ENCODE results near the gene C6orf47.

Gene C6orf47

DNA sequence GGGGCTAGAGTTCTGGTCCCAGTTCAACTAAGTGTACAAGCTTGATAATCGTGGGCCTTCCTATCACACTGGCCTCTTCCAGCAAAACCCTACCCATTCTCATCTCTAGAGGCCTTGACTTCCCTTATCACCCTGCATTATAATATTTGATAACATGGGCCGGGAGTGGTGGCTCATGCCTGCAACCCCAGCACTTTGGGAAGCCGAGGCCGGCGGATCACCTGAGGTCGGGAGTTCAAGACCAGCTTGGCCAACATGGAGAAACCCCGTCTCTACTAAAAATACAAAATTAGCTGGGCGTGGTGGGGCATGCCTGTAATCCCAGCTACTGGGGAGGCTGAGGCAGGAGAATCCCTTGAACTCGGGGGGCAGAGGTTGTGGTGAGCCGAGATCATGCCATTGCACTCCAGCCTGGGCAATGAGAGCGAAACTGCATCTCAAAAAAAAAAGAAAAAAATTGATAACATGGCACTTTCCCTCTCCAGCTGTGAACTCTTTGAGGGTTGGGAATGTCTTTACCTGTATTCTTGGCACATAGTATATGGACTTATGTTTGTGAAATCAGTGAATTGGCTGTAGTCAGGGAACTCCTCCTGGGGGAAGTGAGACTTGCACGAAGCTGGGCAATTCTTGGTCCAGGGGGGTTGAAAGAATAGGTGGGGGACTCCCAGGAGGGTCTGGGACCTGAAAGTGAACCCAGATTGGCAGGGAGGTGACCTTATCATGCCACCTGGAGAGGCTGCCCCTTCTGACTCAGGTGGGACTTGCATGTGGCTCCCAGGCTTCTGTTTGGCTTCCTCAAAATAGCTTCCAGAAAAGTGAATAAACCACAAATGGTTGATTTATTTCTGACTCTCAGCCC, 915 bp upstream of the C6orf47 start:
- no peak for DNase-seq (ENCODE audit: low read depth in 2 of 2)

DNA sequence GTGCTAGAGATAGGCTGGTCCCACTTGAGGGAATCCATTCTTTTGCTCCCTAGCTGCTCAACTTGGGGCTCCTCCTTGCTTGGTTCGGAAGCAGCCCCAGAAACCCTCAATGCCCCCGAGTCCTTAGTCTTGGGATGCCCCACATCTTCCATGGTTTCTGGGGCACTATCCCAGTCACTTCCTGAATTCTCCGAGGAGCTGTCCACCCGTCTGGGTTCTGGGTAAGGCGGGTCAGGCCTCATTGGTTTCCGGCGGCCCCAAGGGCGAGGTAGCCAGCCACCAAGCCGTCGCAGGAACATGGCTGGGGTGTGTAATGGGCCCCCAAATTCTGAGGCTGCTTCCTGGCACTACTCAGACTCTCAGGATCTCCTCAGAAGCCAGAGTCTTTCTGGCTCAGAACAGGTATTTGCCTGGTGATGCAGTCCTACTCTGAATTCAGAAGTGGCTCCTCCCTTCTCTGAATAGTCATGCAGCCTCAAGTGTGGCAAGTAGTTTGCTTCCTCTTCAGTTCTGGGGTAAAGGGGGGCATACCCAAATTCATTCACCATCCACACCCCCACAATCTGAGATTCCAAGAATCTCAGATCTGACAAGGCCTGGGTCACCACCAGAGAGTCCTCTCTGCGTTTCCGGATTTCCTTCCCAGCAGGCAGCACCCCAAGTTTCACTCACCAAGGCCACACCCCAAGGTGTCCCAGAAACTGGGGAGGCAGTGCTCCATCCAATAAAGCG, 763 bp downstream of the C6orf47 start:
- DNase-seq (ENCODE audit: low read depth in 2 of 2): no peak

DNA sequence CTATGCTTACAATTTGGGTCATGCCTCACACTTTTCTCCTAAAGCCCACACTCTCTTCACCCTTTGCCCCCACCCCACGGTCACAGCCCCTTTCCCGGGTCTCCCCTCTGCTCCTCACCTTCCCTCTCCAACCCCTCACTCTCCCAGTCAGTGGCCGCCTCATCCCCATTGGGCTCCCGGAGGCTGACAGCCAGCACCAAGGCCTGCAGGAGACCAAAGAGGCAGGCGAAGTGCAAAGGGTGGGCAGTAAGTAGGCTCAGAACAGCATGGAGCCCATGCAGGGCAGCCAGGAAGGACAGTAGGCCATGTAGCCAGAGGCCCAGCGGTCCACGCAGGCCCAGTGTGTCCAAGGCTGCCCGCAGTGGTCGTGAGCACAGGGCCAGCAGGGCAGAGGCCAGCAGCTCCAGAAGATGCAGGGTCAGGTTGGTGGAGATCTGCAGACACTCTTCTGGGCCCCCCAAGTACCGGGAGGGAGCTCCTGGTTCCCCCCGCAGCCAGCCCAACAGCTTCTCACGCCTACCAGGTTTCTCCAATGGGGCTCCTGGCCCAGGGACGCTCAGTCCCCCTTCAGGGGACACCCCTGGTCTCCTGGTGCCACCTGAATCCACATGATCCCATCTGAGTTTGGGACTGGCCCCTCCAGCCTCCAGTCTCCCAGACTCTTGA, 1.5 kb downstream of the C6orf47 start:
- DNase-seq (ENCODE audit: low read depth in 2 of 2): no peak

DNA sequence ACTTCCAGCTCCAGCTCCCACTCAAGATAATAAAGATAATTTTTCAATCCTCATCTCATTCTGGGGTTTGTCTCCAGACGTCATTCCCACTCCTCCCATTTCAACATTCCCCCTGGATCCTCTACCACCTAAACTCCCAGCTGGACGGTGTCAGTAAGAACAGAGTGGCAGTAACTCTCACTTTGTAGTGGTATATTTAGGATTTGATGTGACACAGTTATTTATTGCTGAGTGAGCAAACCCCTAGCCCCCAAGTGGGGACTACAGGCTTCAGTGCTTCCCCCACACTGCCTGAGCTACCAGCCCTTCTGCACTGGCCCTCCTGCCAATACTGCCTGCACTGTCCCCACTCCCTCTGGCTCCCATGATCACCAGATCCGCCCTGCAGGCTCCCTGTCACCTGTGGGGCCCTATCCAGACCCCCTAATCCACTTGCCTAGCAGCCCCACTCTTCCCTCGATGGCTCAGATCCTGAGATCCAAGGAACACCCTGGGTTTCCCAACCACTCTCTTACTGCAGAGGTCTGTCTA, 2.4 kb downstream of the C6orf47 start:
- DNase-seq (ENCODE audit: low read depth in 2 of 2): no peak

DNA sequence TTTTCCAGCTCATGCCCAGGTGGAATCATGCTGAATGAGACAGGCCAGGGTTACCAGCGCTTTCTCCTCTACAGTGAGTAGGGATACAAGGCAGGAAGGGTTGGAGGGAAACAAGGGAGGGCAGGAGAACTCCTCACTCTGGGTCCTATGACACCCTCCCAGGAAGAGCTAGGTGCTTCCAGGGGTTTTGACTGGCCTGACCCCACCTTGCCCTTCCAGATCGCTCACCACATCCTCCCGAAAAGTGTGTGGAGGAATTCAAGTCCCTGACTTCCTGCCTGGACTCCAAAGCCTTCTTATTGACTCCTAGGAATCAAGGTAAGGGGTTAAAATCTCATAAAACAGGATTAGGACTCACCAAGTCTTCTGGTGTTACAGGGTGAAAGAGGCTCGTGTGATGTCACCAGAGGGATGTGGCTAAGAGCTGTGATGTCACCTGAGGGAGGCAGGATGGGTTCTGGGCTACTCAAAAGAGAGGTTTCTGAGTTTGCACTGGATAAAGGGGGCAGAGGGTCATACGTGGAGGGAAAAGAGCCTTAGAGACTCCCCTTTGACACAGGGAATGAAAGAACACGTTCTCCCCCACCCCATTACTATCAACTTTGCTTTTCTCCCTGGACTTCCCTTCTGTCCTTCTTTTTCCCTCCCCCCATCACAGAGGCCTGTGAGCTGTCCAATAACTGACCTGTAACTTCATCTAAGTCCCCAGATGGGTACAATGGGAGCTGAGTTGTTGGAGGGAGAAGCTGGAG, 3.0 kb downstream of the C6orf47 start:
- no peak for DNase-seq (ENCODE audit: low read depth in 2 of 2)

DNA sequence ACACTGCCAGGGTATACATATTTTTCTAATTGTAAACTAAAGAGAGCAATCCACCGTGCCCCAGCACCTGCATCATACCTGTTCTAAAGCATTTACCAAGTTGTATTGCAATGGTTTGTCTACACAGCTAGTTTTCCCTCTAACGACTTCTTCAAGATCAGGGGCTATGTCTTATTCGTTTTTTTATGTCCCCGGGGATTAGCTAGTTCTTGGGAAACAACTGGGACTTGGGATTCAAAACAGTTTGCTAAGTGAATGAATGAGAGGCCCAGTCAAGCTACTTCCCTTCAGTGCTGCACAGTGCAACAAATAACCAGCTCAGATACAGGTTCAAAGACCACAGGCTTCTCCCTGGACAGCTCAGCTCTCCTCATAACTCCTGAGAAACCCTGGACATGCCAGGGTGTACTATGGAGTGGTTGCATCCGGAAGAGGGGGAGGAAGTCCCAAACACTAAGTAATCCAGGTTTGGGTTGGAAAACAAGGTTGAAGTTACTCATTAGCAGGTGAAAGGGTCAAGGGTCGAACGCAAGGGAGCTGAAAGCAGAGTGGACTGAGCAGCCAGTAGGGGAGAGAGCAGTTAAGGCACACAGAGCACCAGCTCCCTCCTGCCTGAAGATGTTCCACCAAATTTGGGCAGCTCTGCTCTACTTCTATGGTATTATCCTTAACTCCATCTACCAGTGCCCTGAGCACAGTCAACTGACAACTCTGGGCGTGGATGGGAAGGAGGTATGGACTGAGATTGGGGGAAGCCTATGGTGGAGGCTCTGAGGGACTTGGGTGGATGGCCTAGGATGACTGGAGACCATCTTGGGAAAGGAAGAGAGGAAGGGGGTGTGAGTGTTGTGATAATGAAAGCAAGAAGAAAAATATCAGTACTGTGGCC, 5.0 kb downstream of the C6orf47 start, which contains the start of gene APOM:
Gene APOM (plus strand): TSS at position 546 of the 889 bp plus-strand sequence. CDS start 73 bp downstream, at position 619.
- DNase-seq (ENCODE audit: low read depth in 2 of 2): no peak

DNA sequence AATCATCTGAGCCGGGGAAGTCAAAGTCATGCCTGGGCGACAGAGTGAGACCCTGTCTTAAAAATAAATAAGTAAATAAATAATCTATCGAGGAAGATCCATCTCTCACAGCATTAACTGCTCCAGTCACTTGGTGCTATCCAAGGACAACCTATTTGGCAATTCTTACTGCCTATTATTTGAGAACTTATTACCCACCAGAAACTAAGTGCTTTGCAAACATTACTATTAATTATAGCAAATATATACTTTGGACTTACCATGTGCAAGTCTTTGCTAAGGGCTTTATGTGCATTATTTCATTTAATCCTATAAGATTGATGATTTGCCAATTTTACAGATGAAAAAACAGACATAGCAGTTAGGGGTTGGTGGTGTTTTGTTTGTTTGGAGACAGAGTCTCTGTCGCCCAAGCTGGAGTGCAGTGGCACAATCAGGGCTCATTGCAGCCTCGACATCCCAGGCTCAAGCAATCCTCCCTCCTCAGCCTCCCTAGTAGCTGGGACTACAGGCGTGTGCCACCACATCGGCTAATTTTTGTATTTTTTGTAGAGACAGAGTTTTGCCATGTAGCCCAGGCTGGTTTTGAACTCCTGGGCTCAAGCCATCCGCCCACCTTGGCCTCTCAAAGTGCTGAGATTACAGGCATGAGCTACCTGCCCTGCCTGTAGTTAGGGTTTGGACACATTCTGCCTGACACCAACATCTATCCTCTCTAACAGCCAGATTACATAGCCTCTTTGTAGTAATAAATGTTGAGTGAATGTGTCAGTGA, 5.8 kb downstream of the C6orf47 start:
- no peak for DNase-seq (ENCODE audit: low read depth in 2 of 2)

DNA sequence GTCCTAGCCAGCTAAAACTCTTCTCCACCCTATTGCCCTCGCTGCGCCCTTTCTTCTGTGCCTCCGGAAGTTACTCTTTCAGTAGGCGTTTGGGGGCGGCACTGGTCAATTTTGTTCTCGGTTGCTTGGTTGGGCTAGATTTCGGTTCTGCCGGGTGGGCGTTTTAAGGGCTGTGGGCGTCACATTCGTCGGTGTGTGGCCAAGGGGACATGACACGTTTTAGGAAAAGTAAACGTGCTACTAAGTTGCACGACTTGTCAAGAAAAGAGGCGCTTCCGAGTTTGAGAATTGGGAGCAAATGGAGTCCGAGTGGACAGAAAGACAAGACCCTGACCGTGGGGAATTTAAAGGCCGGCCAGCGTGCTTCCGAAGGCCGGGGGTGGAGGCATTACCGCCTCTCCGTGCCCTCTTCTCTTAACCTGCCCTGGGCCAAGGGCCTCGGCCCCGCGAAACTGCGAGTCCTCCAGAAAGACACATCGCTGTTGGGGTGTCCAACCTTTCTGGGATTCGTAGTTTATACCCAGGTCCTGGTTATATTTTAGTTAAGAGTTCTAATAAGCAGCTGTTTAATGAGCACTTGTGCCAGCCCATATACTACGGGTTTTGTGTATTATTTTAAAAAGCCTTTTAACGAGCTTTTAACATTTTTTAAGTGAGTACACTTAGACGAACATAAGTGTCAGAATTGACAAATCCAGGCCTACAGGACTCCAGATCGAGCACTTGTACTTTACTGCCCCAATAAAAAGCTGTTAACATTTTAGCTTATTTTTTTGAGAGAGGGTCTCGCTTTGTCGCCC, 7.5 kb downstream of the C6orf47 start:
- DNase-seq (ENCODE audit: low read depth in 2 of 2): no peak

DNA sequence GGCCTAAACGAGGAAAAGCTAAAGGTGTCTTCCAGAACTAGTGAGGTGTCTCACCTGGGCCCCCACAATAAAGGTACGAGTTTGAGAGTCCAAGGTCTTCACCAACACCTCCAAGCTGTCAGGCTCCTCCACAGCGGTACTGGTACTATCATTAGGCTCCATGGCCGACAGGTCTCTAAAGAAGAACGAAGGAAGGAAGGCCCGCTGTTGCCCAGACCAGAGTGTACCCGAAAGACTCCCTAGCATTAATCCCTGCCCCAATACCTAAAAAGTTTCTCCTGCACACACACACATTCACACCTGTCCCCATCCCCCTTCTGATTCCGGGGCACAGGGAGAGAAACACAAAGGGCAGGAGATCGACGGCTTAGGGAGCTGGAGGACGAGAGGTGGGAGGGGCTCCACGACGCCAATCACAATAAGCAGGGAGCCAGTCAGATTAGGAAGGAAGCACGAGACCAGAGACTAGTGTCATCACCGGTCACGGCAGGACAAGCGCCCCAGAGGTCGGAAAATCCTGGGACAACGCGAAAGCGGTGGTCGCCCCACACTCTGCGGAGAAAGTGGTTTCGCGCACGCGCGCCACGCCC, 8.9 kb downstream of the C6orf47 start:
- DNase-seq (ENCODE audit: low read depth in 2 of 2): no peak

DNA sequence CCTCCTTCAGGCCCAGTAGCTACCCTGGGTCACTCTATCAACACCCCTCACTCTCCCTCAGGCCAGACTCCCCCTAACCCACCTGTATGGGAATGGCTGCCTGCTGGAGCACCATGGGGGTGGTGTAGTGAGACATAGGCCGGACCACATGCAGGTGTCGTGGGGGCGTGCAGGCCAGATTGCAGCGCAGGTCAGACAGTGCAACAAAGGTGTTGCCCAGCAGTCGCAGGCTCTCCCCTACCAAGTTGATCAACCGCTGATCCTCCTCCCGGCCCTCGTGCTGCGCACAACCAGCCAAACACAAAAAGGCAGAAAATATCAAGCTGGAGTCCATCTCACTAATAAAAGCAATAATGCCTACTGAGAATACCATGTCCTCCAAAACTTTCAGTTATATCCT, 15.3 kb downstream of the C6orf47 start:
- DNase-seq (ENCODE audit: low read depth in 2 of 2): no peak

DNA sequence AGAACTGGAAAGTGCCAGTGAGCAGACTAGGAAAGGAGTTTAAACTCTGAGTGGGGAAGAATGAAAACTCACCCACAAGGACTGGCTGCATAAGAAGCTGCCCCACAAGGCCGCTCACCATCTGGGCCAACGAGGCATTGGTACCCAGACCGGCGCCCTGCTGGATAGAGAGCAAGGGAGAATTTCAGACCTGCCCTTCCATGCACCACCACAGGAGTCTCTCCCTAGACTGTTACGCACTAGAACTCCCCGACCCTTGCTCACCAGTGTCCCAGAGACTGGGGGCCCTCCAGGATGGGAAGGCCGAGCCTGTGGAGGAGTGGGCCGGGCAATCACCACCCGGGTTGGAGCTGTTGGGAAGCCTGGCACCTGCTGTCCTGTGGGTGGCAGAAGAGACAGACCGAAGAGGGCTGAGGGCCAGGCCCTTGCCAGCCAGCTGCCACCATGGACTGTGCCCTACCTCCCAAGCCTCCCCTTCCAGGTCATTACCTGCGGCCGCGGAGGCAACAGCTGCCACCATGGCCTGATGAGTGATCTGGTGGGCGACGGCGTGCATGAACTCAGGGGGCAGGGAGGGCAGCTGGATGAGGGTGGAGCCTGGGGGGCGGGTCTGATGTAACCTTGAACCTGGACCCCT, 16.6 kb downstream of the C6orf47 start:
- DNase-seq (ENCODE audit: low read depth in 2 of 2): no peak

DNA sequence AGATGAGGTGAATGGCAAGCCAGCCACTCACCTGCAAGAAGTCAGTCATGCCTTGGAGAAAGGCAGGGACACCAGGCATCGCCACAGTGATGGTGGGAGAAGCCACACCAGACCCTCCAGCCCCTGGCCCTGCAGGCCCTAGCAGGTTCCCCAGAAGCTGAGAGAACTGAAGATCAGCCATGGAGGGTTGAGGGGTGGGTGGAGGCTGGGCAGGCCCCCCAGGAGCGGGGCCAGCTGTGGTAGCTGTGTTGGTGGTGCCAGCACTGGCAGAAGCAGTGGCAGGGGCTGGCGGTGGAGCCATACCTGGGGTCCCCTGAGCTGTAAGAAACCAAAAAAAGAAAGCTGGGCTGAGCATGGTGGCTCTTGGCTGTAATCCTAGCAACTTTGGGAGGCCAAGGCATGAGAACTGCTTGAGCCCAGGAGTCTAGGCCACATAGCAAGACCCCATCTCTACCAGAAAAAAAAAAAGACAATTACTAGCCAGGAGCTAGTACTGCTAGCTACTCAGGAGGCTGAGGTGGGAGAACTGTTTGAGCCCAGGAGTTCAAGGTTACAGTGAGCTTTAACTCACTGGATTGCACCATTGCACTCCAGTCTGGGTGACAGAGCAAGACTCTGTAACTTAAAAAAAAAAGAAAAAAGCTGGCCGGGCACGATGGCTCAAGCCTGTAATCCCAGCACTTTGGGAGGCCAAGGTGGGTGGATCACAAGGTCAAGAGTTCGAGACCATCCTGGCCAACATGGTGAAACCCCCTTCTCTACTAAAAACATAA, 17.6 kb downstream of the C6orf47 start:
- DNase-seq (ENCODE audit: low read depth in 2 of 2): no peak

DNA sequence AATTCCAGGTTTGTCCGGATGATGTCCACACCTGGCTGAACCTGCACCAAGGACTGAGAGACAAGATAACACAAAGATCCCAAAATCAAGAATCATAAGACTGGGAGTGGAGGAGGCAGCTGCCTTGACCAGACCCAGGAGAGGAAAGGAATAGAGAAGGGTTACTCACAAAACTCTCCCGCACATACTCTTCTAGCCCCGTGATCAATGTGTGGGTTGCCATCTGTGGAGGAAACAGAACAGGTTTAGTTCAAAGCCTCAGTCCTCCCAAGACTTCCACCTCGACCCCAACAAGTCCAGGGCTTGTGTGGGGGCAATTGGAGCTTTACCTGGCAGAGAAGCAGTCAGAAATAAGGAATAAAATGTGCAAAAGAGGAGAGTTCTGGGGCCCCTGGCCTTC, 19.2 kb downstream of the C6orf47 start:
- no peak for DNase-seq (ENCODE audit: low read depth in 2 of 2)

DNA sequence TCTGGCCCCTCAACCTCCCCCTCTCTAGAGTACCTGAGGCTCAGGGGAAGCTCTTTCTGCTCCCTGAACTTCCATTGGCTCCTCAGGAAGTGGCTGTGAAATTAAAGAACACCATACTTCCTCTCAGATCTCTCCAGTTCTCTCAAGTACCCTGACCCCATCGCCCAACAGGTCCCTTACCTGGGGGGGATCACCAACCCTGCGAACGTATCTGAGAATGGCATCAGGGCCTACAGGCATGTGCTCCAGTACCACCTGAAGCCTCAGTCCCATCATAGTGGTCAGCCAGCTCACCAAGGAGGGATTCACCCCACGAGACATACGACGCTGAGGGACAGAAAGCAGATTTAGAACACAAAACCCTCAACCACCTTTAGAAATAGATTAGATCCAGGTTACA, 20.0 kb downstream of the C6orf47 start:
- no peak for DNase-seq (ENCODE audit: low read depth in 2 of 2)

DNA sequence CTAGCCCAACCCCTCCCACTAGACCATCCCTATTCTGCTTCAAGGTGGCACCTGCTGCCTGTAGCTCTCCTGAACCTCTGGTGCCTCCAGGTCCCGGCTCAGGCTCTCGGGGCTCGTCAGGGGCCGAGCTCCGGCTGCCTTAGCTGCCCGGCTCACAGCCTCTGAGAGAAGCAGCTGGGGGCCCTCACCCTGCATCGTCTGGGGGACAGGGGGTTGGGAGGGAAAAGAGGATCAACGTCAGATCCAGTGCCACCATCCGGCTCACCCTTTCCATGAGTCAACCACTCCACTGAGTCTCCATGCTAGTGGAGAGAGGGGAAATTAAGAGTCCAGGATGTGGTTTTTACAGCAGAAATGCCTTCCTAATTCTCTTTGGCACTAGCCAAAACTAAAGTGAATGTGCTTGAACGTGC, 21.1 kb downstream of the C6orf47 start:
- DNase-seq (ENCODE audit: low read depth in 2 of 2): no peak

DNA sequence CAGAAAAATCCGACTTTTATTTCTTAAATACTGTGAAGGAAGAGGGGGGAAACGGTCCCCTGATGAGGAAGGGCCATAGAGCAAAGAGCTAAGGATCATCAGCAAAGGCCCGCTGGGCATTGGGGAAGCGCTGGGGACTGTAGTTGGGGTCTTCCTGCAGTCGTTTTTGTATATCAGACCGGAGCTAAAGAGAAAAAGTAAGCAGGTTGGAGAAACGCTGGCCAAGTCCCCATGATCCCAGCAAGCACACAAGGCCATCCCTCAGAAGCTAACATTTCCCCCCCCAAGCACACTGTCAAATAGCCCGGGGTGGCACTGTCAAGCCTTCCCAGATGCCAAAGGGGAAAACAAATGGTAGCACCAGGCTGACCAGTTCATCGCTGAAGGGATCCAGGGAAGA, 21.5 kb downstream of the C6orf47 start:
- DNase-seq (ENCODE audit: low read depth in 2 of 2): no peak
